ENCODE measurements around the gene OVAAL. TPM values are rescaled to one million over a fixed set of nuclear protein-coding genes. Genes with fewer than 3 reads are reported as not detected.

The OVAAL gene
- total and polyA plus RNA-seq, 2 donors (not counting 1 experiment from before 2014, with no cell fraction given), result not detected

- Histone ChIP-seq H3K27me3 (replicated peaks in 1 of 4; ENCODE audit: control extremely low read depth in 1 of 4, control insufficient read depth in 3 of 4, insufficient read depth in 4 of 4, low read length in 3 of 4) (peaks cover 0 to 3% (median under 1%) of the 10 kb centered on the region in 4 experiments), H2AFZ (ENCODE audit: insufficient read depth, low read depth, low read length, poor library complexity, severe bottlenecking) (no peak overlapping the region), H3K9ac (ENCODE audit: low read length) (no peak overlapping the region), H3K4me2 (replicated peaks; ENCODE audit: low read depth, low read length, poor library complexity, severe bottlenecking) (no peak overlapping the region), H4K20me1 (ENCODE audit: control insufficient read depth, insufficient read depth, low read length, poor library complexity, severe bottlenecking) (no peaks in the 10 kb centered on the region), H3K4me3 (ENCODE audit: control extremely low read depth in 1 of 5, extremely low read depth in 1 of 5, insufficient read depth in 1 of 5, low read depth in 2 of 5, low read length in 4 of 5) (no peak overlapping the region), H3K27ac (ENCODE audit: low read length in 2 of 2) (no peak overlapping the region), H3K9me3 (ENCODE audit: control extremely low read depth in 1 of 3, control insufficient read depth in 2 of 3, insufficient read depth in 1 of 3, low read length in 2 of 3) (peaks cover 2 to 10% (median 5%) of the 10 kb centered on the region in 3 donors), H3K36me3 (replicated peaks in 1 of 2; ENCODE audit: control extremely low read depth in 1 of 2, control insufficient read depth in 1 of 2, extremely low read depth in 1 of 2, insufficient read depth in 2 of 2, low read length in 1 of 2) (no peaks in the 10 kb centered on the region), H3K4me1 (ENCODE audit: control insufficient read depth in 2 of 2, insufficient read depth in 2 of 2, low read length in 2 of 2) (no peaks in the 10 kb centered on the region), H3K79me2 (ENCODE audit: control insufficient read depth, insufficient read depth, low read length) (no peaks in the 10 kb centered on the region)
- 95% methylated on average over 3 of the region's 4 CpGs for WGBS (ENCODE audit: insufficient coverage)
- H3K4me3 Mint-ChIP-seq, result no peak overlapping the region
- H3K27me3 Mint-ChIP-seq, result peaks cover 15% of the 10 kb centered on the region
- CTCF ChIA-PET, result no interaction called here
- POLR2A ChIA-PET, result no interaction called here
- no peaks in the 10 kb centered on the region for H3K4me1 Mint-ChIP-seq
- H3K9me3 Mint-ChIP-seq (ENCODE audit: insufficient read depth), result peaks cover 1% of the 10 kb centered on the region
- no peak for DNase-seq
- H3K27ac Mint-ChIP-seq, result no peak overlapping the region
- no peak for ATAC-seq (ENCODE audit: low read depth)
- TF ChIP-seq EZH2 (IDR thresholded peaks at IDR 0.05; ENCODE audit: borderline replicate concordance, insufficient read depth, low read depth, low read length, poor library complexity, severe bottlenecking), result no peak
- TF ChIP-seq CTCF (IDR thresholded peaks at IDR 0.05), result no peak
- intact Hi-C loops (cut with micrococcal nuclease), result no loop called here
Observed at GRCh38 chr1:180585994-180586359, 27.2 kb downstream of the OVAAL start.

GRCh38 chr1:180586671-180587155, 27.9 kb downstream of the OVAAL start:
- intact Hi-C loops (cut with micrococcal nuclease), result no loop called here
- no peaks in the 10 kb centered on the region for H3K79me2 ChIP-seq (ENCODE audit: control insufficient read depth, insufficient read depth, low read length)
- DNase-seq, result no peak
- peaks cover 1% of the 10 kb centered on the region for H3K9me3 Mint-ChIP-seq (ENCODE audit: insufficient read depth)
- no peaks in the 10 kb centered on the region for H3K4me1 ChIP-seq (ENCODE audit: control insufficient read depth in 2 of 2, insufficient read depth in 2 of 2, low read length in 2 of 2)
- H3K4me2 ChIP-seq (replicated peaks; ENCODE audit: low read depth, low read length, poor library complexity, severe bottlenecking), result no peak overlapping the region
- TF ChIP-seq EZH2 (IDR thresholded peaks at IDR 0.05; ENCODE audit: borderline replicate concordance, insufficient read depth, low read depth, low read length, poor library complexity, severe bottlenecking) (no peak), CTCF (IDR thresholded peaks at IDR 0.05) (no peak)
- ChIA-PET CTCF (interaction anchor here (0.7 kb wide), 1 partner anchor 20 kb away, joined by 3 read pairs; no protein-coding TSS in a partner anchor), POLR2A (no interaction called here)
- no peak overlapping the region for H3K27ac ChIP-seq (ENCODE audit: low read length in 2 of 2)
- H3K9me3 ChIP-seq (ENCODE audit: control extremely low read depth in 1 of 3, control insufficient read depth in 2 of 3, insufficient read depth in 1 of 3, low read length in 2 of 3), result peaks cover 2 to 10% (median 5%) of the 10 kb centered on the region in 3 donors
- no peak overlapping the region for H3K27ac Mint-ChIP-seq
- H2AFZ ChIP-seq (ENCODE audit: insufficient read depth, low read depth, low read length, poor library complexity, severe bottlenecking), result no peak overlapping the region
- no peak overlapping the region for H3K9ac ChIP-seq (ENCODE audit: low read length)
- H3K27me3 Mint-ChIP-seq, result peaks cover 15% of the 10 kb centered on the region
- no peaks in the 10 kb centered on the region for H4K20me1 ChIP-seq (ENCODE audit: control insufficient read depth, insufficient read depth, low read length, poor library complexity, severe bottlenecking)
- H3K36me3 ChIP-seq (replicated peaks in 1 of 2; ENCODE audit: control extremely low read depth in 1 of 2, control insufficient read depth in 1 of 2, extremely low read depth in 1 of 2, insufficient read depth in 2 of 2, low read length in 1 of 2), result no peaks in the 10 kb centered on the region
- ATAC-seq (ENCODE audit: low read depth), result no peak
- no peak overlapping the region for H3K4me3 Mint-ChIP-seq
- WGBS (ENCODE audit: insufficient coverage), result 33% methylated on average over 1 of the region's 1 CpG
- H3K27me3 ChIP-seq (replicated peaks in 1 of 4; ENCODE audit: control extremely low read depth in 1 of 4, control insufficient read depth in 3 of 4, insufficient read depth in 4 of 4, low read length in 3 of 4), result peaks cover 0 to 3% (median 1%) of the 10 kb centered on the region in 4 experiments
- H3K4me3 ChIP-seq (ENCODE audit: control extremely low read depth in 1 of 5, extremely low read depth in 1 of 5, insufficient read depth in 1 of 5, low read depth in 2 of 5, low read length in 4 of 5), result no peak overlapping the region
- no peaks in the 10 kb centered on the region for H3K4me1 Mint-ChIP-seq
